BE2C (cell line): ENCODE data around the gene PPP2R5C.

Experiments used
- DNase-seq: peaks from one replicate; pipeline ENCODE4 v3.0.0-alpha.2; 2020
- H3K27me3 ChIP-seq: fragments of 250-450 bp; sonication (Bioruptor Pico); 2 replicates; pipeline ENCODE4 v1.5.1; 2020; ENCODE audit warnings: mild to moderate bottlenecking
- H3K36me3 ChIP-seq: fragments of 250-450 bp; sonication (Bioruptor Pico); 2 replicates; pipeline ENCODE4 v1.5.1; 2020; ENCODE audit warnings: mild to moderate bottlenecking
- H3K4me1 ChIP-seq: fragments of 250-450 bp; sonication (Bioruptor Pico); 2 replicates; pipeline ENCODE4 v1.5.1; 2020
- H3K4me3 ChIP-seq: 2 replicates; pipeline ENCODE4 v1.5.1; 2011; ENCODE audit warnings: low read depth, low read length
- H3K9me3 ChIP-seq: fragments of 250-450 bp; sonication (Bioruptor Pico); 2 replicates; pipeline ENCODE4 v1.5.1; 2020
- TF ChIP-seq, protein P1 (sequence below): IDR thresholded peaks from 2 replicates; pipeline ENCODE4 v1.5.1; 2012; ENCODE audit warnings: mild to moderate bottlenecking, low read depth, low read length

PPP2R5C gene

DNA sequence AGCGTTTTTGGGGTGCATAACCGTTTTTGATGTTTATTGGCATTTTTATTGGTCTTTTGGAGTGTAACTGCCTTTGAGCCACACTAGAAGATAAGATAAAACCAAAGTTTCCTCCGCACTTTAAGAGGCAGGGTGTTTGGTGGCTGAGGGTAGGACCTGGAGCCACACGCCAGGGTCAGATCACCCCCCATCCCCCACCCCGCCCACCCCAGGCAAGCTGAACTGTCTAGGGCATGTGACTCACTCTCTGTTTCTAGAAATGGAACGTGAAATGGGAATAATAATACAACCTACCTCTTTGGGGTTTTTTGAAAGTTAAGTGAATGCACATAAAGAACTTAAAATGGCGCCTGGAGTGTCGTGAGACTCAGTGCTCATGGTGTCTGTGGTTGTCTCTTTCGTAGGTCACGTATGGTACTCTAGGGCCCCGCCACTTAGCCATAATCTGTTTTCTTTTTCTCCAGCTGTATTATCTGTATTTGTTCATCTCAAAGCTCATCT is 56.0 kb downstream of the PPP2R5C start:
- DNase-seq: no peak
- Histone ChIP-seq H3K36me3 (peaks cover 52% of the 10 kb centered on the region), H3K4me1 (peaks cover 7% of the 10 kb centered on the region), H3K4me3 (no peak overlapping the region), H3K9me3 (no peaks in the 10 kb centered on the region), H3K27me3 (no peaks in the 10 kb centered on the region)
- TF ChIP-seq, protein P1, sequence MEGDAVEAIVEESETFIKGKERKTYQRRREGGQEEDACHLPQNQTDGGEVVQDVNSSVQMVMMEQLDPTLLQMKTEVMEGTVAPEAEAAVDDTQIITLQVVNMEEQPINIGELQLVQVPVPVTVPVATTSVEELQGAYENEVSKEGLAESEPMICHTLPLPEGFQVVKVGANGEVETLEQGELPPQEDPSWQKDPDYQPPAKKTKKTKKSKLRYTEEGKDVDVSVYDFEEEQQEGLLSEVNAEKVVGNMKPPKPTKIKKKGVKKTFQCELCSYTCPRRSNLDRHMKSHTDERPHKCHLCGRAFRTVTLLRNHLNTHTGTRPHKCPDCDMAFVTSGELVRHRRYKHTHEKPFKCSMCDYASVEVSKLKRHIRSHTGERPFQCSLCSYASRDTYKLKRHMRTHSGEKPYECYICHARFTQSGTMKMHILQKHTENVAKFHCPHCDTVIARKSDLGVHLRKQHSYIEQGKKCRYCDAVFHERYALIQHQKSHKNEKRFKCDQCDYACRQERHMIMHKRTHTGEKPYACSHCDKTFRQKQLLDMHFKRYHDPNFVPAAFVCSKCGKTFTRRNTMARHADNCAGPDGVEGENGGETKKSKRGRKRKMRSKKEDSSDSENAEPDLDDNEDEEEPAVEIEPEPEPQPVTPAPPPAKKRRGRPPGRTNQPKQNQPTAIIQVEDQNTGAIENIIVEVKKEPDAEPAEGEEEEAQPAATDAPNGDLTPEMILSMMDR: no peak

DNA sequence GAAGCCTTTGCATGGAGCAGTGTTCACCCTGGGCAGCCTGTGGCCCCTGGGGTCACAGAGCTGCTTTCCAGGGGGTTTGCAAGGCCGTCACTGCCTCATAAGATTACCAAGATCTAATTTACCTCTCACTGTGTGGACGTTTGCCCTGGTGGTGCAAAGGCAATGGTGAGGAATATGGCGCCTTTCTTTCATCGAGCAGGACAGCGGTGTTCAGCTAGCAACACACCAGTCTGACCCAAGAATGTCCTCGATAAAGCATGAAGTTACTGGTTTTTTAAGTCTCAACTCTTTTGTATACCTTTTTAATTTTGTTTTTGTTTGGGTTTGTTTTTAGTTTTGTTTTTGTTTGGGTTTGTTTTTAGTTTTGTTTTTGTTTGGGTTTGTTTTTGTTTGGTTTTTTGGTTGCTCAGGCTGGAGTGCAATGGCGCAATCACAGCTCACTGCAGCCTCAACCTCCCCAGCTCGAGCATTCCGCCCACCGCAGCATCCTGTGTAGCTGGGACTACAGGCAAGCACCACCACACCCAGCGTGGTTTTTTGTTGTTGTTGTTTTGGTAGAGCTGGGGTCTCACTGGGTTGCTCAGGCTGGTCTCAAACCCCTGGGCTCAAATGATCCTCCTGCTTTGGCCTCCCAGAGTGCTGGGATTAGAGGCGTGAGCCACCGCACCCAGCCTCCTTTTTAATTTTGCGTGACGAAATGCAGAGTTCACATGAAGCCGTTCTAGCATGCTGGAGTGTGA is 57.9 kb downstream of the PPP2R5C start:
- Histone ChIP-seq H3K4me1 (peaks cover 21% of the 10 kb centered on the region), H3K4me3 (no peak overlapping the region)

GRCh38 chr14:101820283-101820798 is 58.8 kb downstream of the PPP2R5C start:
- H3K36me3 ChIP-seq: peaks cover 31% of the 10 kb centered on the region
- TF ChIP-seq, protein P1: no peak
- H3K4me1 ChIP-seq: peaks cover 25% of the 10 kb centered on the region
- no peaks in the 10 kb centered on the region for H3K9me3 ChIP-seq
- DNase-seq: no peak
- H3K27me3 ChIP-seq: no peaks in the 10 kb centered on the region
- H3K4me3 ChIP-seq: no peak overlapping the region

More for the DNA sequence above, 57.9 kb downstream of the PPP2R5C start:
- Histone ChIP-seq H3K9me3 (no peaks in the 10 kb centered on the region), H3K36me3 (peaks cover 36% of the 10 kb centered on the region), H3K27me3 (no peaks in the 10 kb centered on the region)
- no peak for DNase-seq
- TF ChIP-seq, protein P1: no peak

DNA sequence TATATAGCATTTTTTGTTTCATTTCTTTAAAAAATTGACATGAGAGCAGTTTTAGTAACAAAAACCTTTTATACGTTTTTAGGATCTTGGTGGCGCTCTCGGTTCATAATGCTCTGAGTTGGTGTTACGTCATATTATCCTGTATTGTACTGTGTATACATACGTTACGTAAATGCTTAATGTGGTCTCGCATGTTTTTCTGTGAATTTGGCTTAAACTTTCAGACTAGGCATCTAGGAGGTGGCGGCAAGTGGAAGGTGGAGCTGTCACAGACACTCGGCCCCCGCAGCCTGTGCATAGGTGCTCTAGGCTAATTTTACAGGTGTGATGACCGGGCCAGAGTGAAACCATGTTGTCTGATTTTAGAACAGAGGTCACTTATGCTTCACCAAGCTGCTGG is 60.0 kb downstream of the PPP2R5C start:
- Histone ChIP-seq H3K27me3 (no peaks in the 10 kb centered on the region), H3K9me3 (no peaks in the 10 kb centered on the region), H3K4me3 (no peak overlapping the region), H3K4me1 (peaks cover 25% of the 10 kb centered on the region), H3K36me3 (peaks cover 27% of the 10 kb centered on the region)
- no peak for DNase-seq
- TF ChIP-seq, protein P1: no peak

- Histone ChIP-seq H3K9me3 (no peaks in the 10 kb centered on the region), H3K36me3 (peaks cover 33% of the 10 kb centered on the region), H3K27me3 (no peaks in the 10 kb centered on the region), H3K4me3 (peak overlapping the region; percentile 28), H3K4me1 (peaks cover 29% of the 10 kb centered on the region)
- TF ChIP-seq, protein P1: no peak
- DNase-seq: no peak
These were observed 61.6 kb downstream of the PPP2R5C start for GRCh38 chr14:101823066-101823465.

DNA sequence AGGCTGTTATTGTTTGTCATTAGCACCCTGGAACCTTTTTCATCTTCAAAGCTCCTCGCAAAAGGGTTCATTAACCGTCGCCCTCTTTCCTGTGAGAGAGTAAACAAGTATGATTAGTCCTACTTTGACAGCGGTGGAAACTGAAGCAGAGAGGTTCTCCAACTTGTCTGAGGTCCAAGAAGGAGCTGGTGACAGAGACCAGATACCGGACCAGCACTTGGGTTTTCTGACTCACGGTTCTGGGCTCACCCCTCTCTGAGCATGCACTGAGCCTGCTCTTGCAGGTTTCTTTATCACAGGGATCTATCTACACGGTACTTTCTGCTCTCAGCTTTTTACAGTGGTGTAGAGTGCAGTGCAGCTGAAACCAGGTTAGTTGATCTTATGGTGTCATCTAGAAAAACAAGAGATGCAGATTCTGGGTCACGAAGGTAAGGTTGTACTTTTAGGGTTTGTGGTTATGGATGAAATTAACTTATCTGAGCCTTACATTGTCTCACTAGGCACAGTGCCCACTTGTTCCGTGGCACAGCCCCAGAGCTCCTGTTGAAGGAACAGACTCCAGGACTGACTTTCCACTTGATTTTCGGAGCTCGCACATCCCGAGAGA is 62.1 kb downstream of the PPP2R5C start:
- Histone ChIP-seq H3K4me3 (peak overlapping the region; percentile 28), H3K27me3 (no peaks in the 10 kb centered on the region), H3K9me3 (no peaks in the 10 kb centered on the region), H3K36me3 (peaks cover 33% of the 10 kb centered on the region), H3K4me1 (peaks cover 29% of the 10 kb centered on the region)
- DNase-seq: no peak
- TF ChIP-seq, protein P1: no peak
